ENCODE data around the gene MYH16.

DNA sequence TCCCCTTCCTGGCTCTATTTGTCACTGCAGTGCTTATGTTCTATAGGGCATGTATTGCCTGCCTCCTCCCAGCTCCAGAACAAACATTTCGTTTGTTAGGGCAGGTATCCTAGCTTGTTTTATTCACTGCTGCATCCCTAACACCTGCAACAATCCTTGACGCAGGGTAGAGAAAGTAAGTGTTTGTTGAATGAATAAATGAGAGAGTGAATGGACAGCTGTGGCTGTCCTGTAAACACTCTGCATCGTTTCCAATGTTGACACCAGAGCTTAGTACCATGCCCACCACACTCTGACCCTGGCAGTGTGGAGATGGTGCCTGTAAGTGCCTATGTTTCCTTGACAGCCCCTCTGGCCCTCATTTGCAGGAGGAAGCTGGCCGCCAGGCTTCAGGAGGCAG lies 21.0 kb downstream of the MYH16 start:
- TF ChIP-seq, protein P1, sequence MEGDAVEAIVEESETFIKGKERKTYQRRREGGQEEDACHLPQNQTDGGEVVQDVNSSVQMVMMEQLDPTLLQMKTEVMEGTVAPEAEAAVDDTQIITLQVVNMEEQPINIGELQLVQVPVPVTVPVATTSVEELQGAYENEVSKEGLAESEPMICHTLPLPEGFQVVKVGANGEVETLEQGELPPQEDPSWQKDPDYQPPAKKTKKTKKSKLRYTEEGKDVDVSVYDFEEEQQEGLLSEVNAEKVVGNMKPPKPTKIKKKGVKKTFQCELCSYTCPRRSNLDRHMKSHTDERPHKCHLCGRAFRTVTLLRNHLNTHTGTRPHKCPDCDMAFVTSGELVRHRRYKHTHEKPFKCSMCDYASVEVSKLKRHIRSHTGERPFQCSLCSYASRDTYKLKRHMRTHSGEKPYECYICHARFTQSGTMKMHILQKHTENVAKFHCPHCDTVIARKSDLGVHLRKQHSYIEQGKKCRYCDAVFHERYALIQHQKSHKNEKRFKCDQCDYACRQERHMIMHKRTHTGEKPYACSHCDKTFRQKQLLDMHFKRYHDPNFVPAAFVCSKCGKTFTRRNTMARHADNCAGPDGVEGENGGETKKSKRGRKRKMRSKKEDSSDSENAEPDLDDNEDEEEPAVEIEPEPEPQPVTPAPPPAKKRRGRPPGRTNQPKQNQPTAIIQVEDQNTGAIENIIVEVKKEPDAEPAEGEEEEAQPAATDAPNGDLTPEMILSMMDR (IDR thresholded peaks at IDR 0.05): no peak
- no peak for TF ChIP-seq POLR2A (IDR thresholded peaks at IDR 0.05)

All from adrenal gland (tissue), 5 donors.